Measurements from ENCODE around the gene GSTM3.
"Not testable (repeated sequence)": the region's sequence is repeated elsewhere in the genome, so short reads cannot be mapped to it uniquely, and the experiment has no call there.

The GSTM3 gene

GRCh38 chr1:109751531-109752260, 10.9 kb upstream of the GSTM3 start:
- Histone ChIP-seq H2AFZ (no peak overlapping the region), H3K27ac (no peak overlapping the region), H3K9me3 (ENCODE audit: control insufficient read depth, low read length) (no peaks in the 10 kb centered on the region), H3K4me3 (ENCODE audit: low read depth, low read length) (no peak overlapping the region), H3K9ac (no peak overlapping the region), H3K4me2 (ENCODE audit: low read length) (no peak overlapping the region), H3K36me3 (ENCODE audit: control insufficient read depth, insufficient read depth, low read length) (no peaks in the 10 kb centered on the region), H3K4me1 (no peaks in the 10 kb centered on the region), H3K27me3 (ENCODE audit: control insufficient read depth, insufficient read depth, low read length) (no peaks in the 10 kb centered on the region), H3K79me2 (no peaks in the 10 kb centered on the region)
- TF ChIP-seq CTCF (IDR thresholded peaks at IDR 0.05), result no peak

GRCh38 chr1:109750920-109751319, 10.1 kb upstream of the GSTM3 start:
- H2AFZ ChIP-seq, result no peak overlapping the region
- TF ChIP-seq CTCF (IDR thresholded peaks at IDR 0.05), result no peak
- H3K4me2 ChIP-seq (ENCODE audit: low read length), result no peak overlapping the region
- no peaks in the 10 kb centered on the region for H3K4me1 ChIP-seq
- no peaks in the 10 kb centered on the region for H3K36me3 ChIP-seq (ENCODE audit: control insufficient read depth, insufficient read depth, low read length)
- H3K79me2 ChIP-seq, result no peaks in the 10 kb centered on the region
- no peaks in the 10 kb centered on the region for H3K27me3 ChIP-seq (ENCODE audit: control insufficient read depth, insufficient read depth, low read length)
- H3K9me3 ChIP-seq (ENCODE audit: control insufficient read depth, low read length), result no peaks in the 10 kb centered on the region
- H3K9ac ChIP-seq, result no peak overlapping the region
- H3K4me3 ChIP-seq (ENCODE audit: low read depth, low read length), result no peak overlapping the region
- no peak overlapping the region for H3K27ac ChIP-seq

- Histone ChIP-seq H3K79me2 (no peaks in the 10 kb centered on the region), H3K27me3 (ENCODE audit: control insufficient read depth, insufficient read depth, low read length) (no peaks in the 10 kb centered on the region), H3K27ac (no peak overlapping the region), H3K4me1 (no peaks in the 10 kb centered on the region), H3K36me3 (ENCODE audit: control insufficient read depth, insufficient read depth, low read length) (no peaks in the 10 kb centered on the region), H3K9ac (no peak overlapping the region), H3K4me3 (ENCODE audit: low read depth, low read length) (no peak overlapping the region), H3K9me3 (ENCODE audit: control insufficient read depth, low read length) (no peaks in the 10 kb centered on the region), H2AFZ (no peak overlapping the region), H3K4me2 (ENCODE audit: low read length) (no peak overlapping the region)
- no peak for TF ChIP-seq CTCF (IDR thresholded peaks at IDR 0.05)
Measured at GRCh38 chr1:109750241-109750882, 9.5 kb upstream of the GSTM3 start.

- no peak for TF ChIP-seq CTCF (IDR thresholded peaks at IDR 0.05)
- no peaks in the 10 kb centered on the region for H3K27me3 ChIP-seq (ENCODE audit: control insufficient read depth, insufficient read depth, low read length)
- no peak overlapping the region for H2AFZ ChIP-seq
- no peaks in the 10 kb centered on the region for H3K9me3 ChIP-seq (ENCODE audit: control insufficient read depth, low read length)
- H3K79me2 ChIP-seq, result no peaks in the 10 kb centered on the region
- H3K27ac ChIP-seq, result no peak overlapping the region
- H3K9ac ChIP-seq, result no peak overlapping the region
- no peak overlapping the region for H3K4me3 ChIP-seq (ENCODE audit: low read depth, low read length)
- no peaks in the 10 kb centered on the region for H3K4me1 ChIP-seq
- no peak overlapping the region for H3K4me2 ChIP-seq (ENCODE audit: low read length)
- H3K36me3 ChIP-seq (ENCODE audit: control insufficient read depth, insufficient read depth, low read length), result no peaks in the 10 kb centered on the region
Measured at GRCh38 chr1:109749221-109749620, 8.4 kb upstream of the GSTM3 start.

GRCh38 chr1:109748311-109748710, 7.5 kb upstream of the GSTM3 start:
- H3K79me2 ChIP-seq; H3K4me3 ChIP-seq (ENCODE audit: low read depth, low read length); H2AFZ ChIP-seq; H3K9me3 ChIP-seq (ENCODE audit: control insufficient read depth, low read length); H3K4me2 ChIP-seq (ENCODE audit: low read length); H3K9ac ChIP-seq; H3K27me3 ChIP-seq (ENCODE audit: control insufficient read depth, insufficient read depth, low read length); H3K27ac ChIP-seq; H3K4me1 ChIP-seq; H3K36me3 ChIP-seq (ENCODE audit: control insufficient read depth, insufficient read depth, low read length): not testable (repeated sequence)

Measured in parathyroid adenoma (tissue), 2 donors.